Neutrophil (primary cell): ENCODE measurements around the gene RIBC1.
A peak's percentile ranks its signal among the peaks of the same experiment; 100 is the strongest.

Experiments used
- H3K27ac ChIP-seq: fragments of 200-600 bp; sonication (generic); 2 replicates; pipeline ENCODE4 v1.5.1; 2016; ENCODE audit warnings: mild to moderate bottlenecking, moderate library complexity
- H3K27me3 ChIP-seq: fragments of 200-600 bp; sonication (generic); 2 replicates; pipeline ENCODE4 v1.6.0; 2016; ENCODE audit warnings: mild to moderate bottlenecking
- H3K36me3 ChIP-seq: fragments of 200-600 bp; sonication (generic); 2 replicates; pipeline ENCODE4 v1.5.1; 2017
- H3K4me1 ChIP-seq, 2 experiments: fragments of 200-600 bp in 1 of 2; sonication (generic) in 1 of 2; 1 replicate in 1 of 2; 2 replicates in 1 of 2; pipeline versions ENCODE4 v1.5.1 to v1.6.1; 2013 to 2016; ENCODE audit warnings: low read depth in 1 of 2, low read length in 1 of 2, mild to moderate bottlenecking in 1 of 2, moderate library complexity in 1 of 2; ENCODE audit not compliant: control insufficient read depth in 1 of 2, insufficient read depth in 1 of 2
- H3K4me3 ChIP-seq, 2 experiments: fragments of 200-600 bp in 1 of 2; sonication (generic) in 1 of 2; 1 replicate in 1 of 2; 2 replicates in 1 of 2; pipeline ENCODE4 v1.5.1; 2013 to 2016; ENCODE audit warnings: low read depth in 1 of 2, low read length in 1 of 2, mild to moderate bottlenecking in 1 of 2, moderate library complexity in 1 of 2
- H3K9me3 ChIP-seq: fragments of 200-600 bp; sonication (generic); 2 replicates; pipeline ENCODE4 v1.5.1; 2016
- TF ChIP-seq, protein P1 (sequence below): fragments of 200-600 bp; sonication (generic); IDR thresholded peaks from 2 replicates; pipeline ENCODE4 v1.5.1; 2016; ENCODE audit warnings: antibody characterized with exemption

RIBC1 gene

DNA sequence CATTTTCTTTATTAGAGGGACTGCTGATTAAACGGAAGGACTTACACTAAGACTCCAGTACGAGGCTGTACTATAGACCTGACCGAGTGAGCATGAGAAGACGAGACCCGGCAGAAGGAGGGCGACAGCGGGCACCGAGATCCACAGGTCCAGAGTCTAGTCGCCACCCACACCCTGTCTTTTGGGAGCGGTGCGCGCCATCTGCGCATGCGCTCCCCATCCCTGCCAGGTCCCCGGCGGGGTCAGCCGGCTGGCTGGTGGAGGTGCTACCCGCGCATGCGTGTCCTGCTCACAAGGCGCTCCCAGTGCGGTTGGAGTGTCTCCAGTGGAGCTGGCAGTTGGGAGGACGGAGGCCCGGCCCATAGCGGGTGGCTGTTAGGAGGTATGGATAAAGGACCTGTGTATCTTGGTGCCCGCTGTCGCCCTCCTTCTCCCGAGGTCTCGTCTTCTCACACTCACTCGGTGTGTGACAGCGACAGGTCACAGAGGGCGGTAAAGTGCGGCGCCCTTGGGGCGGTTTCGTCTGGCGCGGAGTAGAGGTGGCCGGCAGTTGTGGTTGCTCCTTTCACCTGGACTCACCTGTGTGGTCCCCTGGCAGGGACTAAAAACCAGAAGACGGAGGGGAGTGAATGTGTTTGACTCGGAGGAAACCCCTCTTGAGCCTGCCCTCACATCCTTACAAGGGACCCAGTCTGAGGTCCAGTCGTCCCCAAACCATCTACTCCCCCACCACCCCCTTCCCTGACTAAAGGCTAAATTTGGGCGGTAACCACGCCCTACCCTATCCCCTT, 19.1 kb downstream of the RIBC1 start:
- H3K4me1 ChIP-seq = peaks cover 16 to 24% of the 10 kb centered on the region in 2 experiments
- H3K36me3 ChIP-seq = no peaks in the 10 kb centered on the region
- TF ChIP-seq, protein P1, sequence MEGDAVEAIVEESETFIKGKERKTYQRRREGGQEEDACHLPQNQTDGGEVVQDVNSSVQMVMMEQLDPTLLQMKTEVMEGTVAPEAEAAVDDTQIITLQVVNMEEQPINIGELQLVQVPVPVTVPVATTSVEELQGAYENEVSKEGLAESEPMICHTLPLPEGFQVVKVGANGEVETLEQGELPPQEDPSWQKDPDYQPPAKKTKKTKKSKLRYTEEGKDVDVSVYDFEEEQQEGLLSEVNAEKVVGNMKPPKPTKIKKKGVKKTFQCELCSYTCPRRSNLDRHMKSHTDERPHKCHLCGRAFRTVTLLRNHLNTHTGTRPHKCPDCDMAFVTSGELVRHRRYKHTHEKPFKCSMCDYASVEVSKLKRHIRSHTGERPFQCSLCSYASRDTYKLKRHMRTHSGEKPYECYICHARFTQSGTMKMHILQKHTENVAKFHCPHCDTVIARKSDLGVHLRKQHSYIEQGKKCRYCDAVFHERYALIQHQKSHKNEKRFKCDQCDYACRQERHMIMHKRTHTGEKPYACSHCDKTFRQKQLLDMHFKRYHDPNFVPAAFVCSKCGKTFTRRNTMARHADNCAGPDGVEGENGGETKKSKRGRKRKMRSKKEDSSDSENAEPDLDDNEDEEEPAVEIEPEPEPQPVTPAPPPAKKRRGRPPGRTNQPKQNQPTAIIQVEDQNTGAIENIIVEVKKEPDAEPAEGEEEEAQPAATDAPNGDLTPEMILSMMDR = no peak
- peak overlapping the region; percentile 60 to 66 for H3K4me3 ChIP-seq
- no peaks in the 10 kb centered on the region for H3K27me3 ChIP-seq
- H3K27ac ChIP-seq = peak overlapping the region; percentile 71
- H3K9me3 ChIP-seq = no peaks in the 10 kb centered on the region

GRCh38 chrX:53442322-53442631, 19.6 kb downstream of the RIBC1 start:
- Histone ChIP-seq H3K36me3 (no peaks in the 10 kb centered on the region), H3K27me3 (no peaks in the 10 kb centered on the region), H3K9me3 (no peaks in the 10 kb centered on the region), H3K4me3 (peak overlapping the region; percentile 60 to 66), H3K4me1 (peaks cover 16 to 24% of the 10 kb centered on the region in 2 experiments), H3K27ac (peak overlapping the region; percentile 71)
- TF ChIP-seq, protein P1 = no peak

DNA sequence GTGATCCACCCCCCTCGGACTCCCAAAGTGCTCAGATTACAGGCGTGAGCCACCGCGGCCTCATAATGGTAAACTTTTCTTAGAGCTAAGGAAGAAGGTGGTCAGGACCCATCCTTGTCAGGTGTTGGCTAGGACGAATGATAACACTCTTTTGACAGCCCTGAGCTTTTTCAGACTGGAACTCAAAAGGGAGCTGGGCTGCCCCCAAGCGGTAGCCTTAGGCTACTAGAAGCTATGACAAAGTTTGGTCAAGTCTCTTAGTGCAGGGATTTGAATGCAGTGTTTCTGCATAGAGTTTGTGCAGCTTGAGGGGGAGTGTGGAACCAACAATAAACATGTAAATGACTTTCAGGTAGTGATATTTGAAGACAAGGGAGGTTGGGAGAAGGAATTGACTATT, 23.3 kb downstream of the RIBC1 start:
- Histone ChIP-seq H3K27me3 (no peaks in the 10 kb centered on the region), H3K4me3 (no peak overlapping the region), H3K27ac (no peak overlapping the region), H3K4me1 (peaks cover 9 to 15% of the 10 kb centered on the region in 2 experiments), H3K36me3 (no peaks in the 10 kb centered on the region), H3K9me3 (no peaks in the 10 kb centered on the region)
- TF ChIP-seq, protein P1 = no peak

- Histone ChIP-seq H3K4me3 (no peak overlapping the region), H3K4me1 (peaks cover under 1% of the 10 kb centered on the region in 2 experiments), H3K36me3 (no peaks in the 10 kb centered on the region), H3K27ac (no peak overlapping the region), H3K9me3 (no peaks in the 10 kb centered on the region), H3K27me3 (no peaks in the 10 kb centered on the region)
- TF ChIP-seq, protein P1 = no peak
Observed at GRCh38 chrX:53447441-53447840, 24.8 kb downstream of the RIBC1 start.

DNA sequence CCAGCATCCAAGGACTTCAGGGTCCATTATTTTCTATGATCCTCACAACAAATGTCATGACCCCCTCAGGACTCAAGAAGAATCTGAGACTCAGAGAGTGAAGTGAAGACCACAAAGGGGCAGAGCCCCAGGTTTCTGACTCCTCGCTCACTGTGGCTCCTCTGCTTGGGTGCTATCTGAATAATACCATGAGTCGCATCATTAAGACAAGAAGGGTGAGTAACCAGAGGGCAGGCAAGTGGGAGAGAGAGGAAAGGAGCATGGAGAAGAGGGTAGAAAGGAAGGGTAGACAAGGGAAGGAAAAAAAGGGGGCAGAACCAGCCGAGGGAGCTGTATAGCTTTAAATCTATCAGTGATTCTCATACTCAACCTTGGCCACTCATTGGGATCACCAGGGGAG, 27.0 kb downstream of the RIBC1 start:
- Histone ChIP-seq H3K4me1 (no peaks in the 10 kb centered on the region), H3K27me3 (no peaks in the 10 kb centered on the region), H3K9me3 (no peaks in the 10 kb centered on the region), H3K36me3 (no peaks in the 10 kb centered on the region), H3K27ac (no peak overlapping the region), H3K4me3 (no peak overlapping the region)
- TF ChIP-seq, protein P1 = no peak
